ENCODE data around the gene ZNF585A. TPM values are rescaled to one million over a fixed set of nuclear protein-coding genes. Genes with fewer than 3 reads are reported as not detected.

Gene ZNF585A
- total RNA-seq, 2 experiments from 2014 or later: 7.5 to 11.9 TPM

Other genes starting within 250 kb of the ZNF585A start
- gene ZNF420, start 94.3 kb downstream of the ZNF585A start, total RNA-seq: 1 to 10 TPM; 6.5 to 8.7 TPM
- gene ZNF585B, start 37.8 kb upstream of the ZNF585A start, total RNA-seq: 1 to 10 TPM; 7.5 to 8.9 TPM
- gene ZNF383, start 45.5 kb upstream of the ZNF585A start, total RNA-seq: 1 to 10 TPM; 7.7 TPM
- 1 to 10 TPM; 3.8 to 4.4 TPM for gene ZNF527, start 198.4 kb upstream of the ZNF585A start, total RNA-seq